ENCODE measurements around the gene CLPTM1L. TPM values are rescaled to one million over a fixed set of nuclear protein-coding genes. Genes with fewer than 3 reads are reported as not detected.
A peak's percentile ranks its signal among the peaks of the same experiment; 100 is the strongest.

CLPTM1L gene
- total and polyA plus RNA-seq, 2 donors from 2014 or later: 96.6 to 135 TPM

GRCh38 chr5:1387876-1388275, 43.0 kb upstream of the CLPTM1L start:
- Histone ChIP-seq H3K27ac (ENCODE audit: low read depth in 2 of 2, low read length in 2 of 2) (no peak overlapping the region), H3K4me3 (ENCODE audit: low read length in 3 of 3) (no peak overlapping the region)
- intact Hi-C loops (cut with DNase I): no loop called here

GRCh38 chr5:1387059-1387755, 42.3 kb upstream of the CLPTM1L start:
- no peak for TF ChIP-seq CTCF (IDR thresholded peaks at IDR 0.05; ENCODE audit: borderline replicate concordance, extremely low read depth, insufficient read depth)
- intact Hi-C loops (cut with DNase I): no loop called here
- no peak overlapping the region for H3K9ac ChIP-seq (ENCODE audit: low read length in 3 of 3)
- H3K27ac ChIP-seq (ENCODE audit: low read depth in 2 of 2, low read length in 2 of 2): no peak overlapping the region
- peak in 1 of 5 donors; percentile 69 for DNase-seq
- FAIRE-seq: no peak
- peaks cover 0 to 11% (median 8%) of the 10 kb centered on the region in 3 donors for H3K4me1 ChIP-seq (ENCODE audit: control insufficient read depth in 2 of 3, insufficient read depth in 2 of 3, low read depth in 1 of 3, low read length in 3 of 3)
- H3K9me3 ChIP-seq (ENCODE audit: control insufficient read depth in 2 of 3, insufficient read depth in 1 of 3, low read length in 3 of 3): no peaks in the 10 kb centered on the region
- no peaks in the 10 kb centered on the region for H3K36me3 ChIP-seq (ENCODE audit: control insufficient read depth in 2 of 3, insufficient read depth in 3 of 3, low read length in 3 of 3)
- H3K27me3 ChIP-seq (ENCODE audit: control insufficient read depth, insufficient read depth, low read length): peaks cover 2% of the 10 kb centered on the region
- H3K4me3 ChIP-seq (ENCODE audit: low read length in 3 of 3): no peak overlapping the region

More at GRCh38 chr5:1387876-1388275, 43.0 kb upstream of the CLPTM1L start:
- Histone ChIP-seq H3K9me3 (ENCODE audit: control insufficient read depth in 2 of 3, insufficient read depth in 1 of 3, low read length in 3 of 3) (no peaks in the 10 kb centered on the region), H3K27me3 (ENCODE audit: control insufficient read depth, insufficient read depth, low read length) (peaks cover 2% of the 10 kb centered on the region), H3K4me1 (ENCODE audit: control insufficient read depth in 2 of 3, insufficient read depth in 2 of 3, low read depth in 1 of 3, low read length in 3 of 3) (peaks cover 0 to 11% (median 8%) of the 10 kb centered on the region in 3 donors), H3K36me3 (ENCODE audit: control insufficient read depth in 2 of 3, insufficient read depth in 3 of 3, low read length in 3 of 3) (no peaks in the 10 kb centered on the region), H3K9ac (ENCODE audit: low read length in 3 of 3) (no peak overlapping the region)
- TF ChIP-seq CTCF (IDR thresholded peaks at IDR 0.05; ENCODE audit: borderline replicate concordance, extremely low read depth, insufficient read depth): no peak
- FAIRE-seq (no peak), DNase-seq (peak in 1 of 5 donors; percentile 58)

- H3K4me3 ChIP-seq (ENCODE audit: low read length in 3 of 3): peak overlapping the region in 2 of 3 donors; percentile 44 to 74
- H3K9me3 ChIP-seq (ENCODE audit: control insufficient read depth in 2 of 3, insufficient read depth in 1 of 3, low read length in 3 of 3): no peaks in the 10 kb centered on the region
- DNase-seq: peak; percentile 64 to 93 (median 73)
- peaks cover 0 to 11% (median 8%) of the 10 kb centered on the region in 3 donors for H3K4me1 ChIP-seq (ENCODE audit: control insufficient read depth in 2 of 3, insufficient read depth in 2 of 3, low read depth in 1 of 3, low read length in 3 of 3)
- no peaks in the 10 kb centered on the region for H3K36me3 ChIP-seq (ENCODE audit: control insufficient read depth in 2 of 3, insufficient read depth in 3 of 3, low read length in 3 of 3)
- H3K9ac ChIP-seq (ENCODE audit: low read length in 3 of 3): peak overlapping the region in 1 of 3 donors; percentile 34
- peak overlapping the region; percentile 63 to 73 for H3K27ac ChIP-seq (ENCODE audit: low read depth in 2 of 2, low read length in 2 of 2)
- intact Hi-C loops (cut with DNase I): no loop called here
- FAIRE-seq: no peak
- H3K27me3 ChIP-seq (ENCODE audit: control insufficient read depth, insufficient read depth, low read length): peaks cover 2% of the 10 kb centered on the region
- no peak for TF ChIP-seq CTCF (IDR thresholded peaks at IDR 0.05; ENCODE audit: borderline replicate concordance, extremely low read depth, insufficient read depth)
These were observed 41.4 kb upstream of the CLPTM1L start for GRCh38 chr5:1386274-1386717.

All from kidney (tissue), 14 donors.